ENCODE results near the gene CRIP3.

Gene CRIP3

GRCh38 chr6:43258807-43259686, 49.6 kb downstream of the CRIP3 start:
- Histone ChIP-seq H3K4me2 (ENCODE audit: low read depth, low read length, poor library complexity, severe bottlenecking) (no peak overlapping the region), H3K9ac (ENCODE audit: low read length) (no peak overlapping the region), H3K79me2 (ENCODE audit: insufficient read depth, low read length) (no peaks in the 10 kb centered on the region), H3K4me3 (ENCODE audit: insufficient read depth, low read length, poor library complexity, severe bottlenecking) (no peak overlapping the region), H3K27ac (ENCODE audit: low read depth, low read length) (no peak overlapping the region), H3K27me3 (ENCODE audit: low read length) (no peaks in the 10 kb centered on the region), H2AFZ (ENCODE audit: low read depth, low read length, severe bottlenecking) (no peak overlapping the region), H3K9me2 (replicated peaks; ENCODE audit: insufficient read depth, low read length) (no peaks in the 10 kb centered on the region), H4K20me1 (ENCODE audit: low read depth, low read length) (no peaks in the 10 kb centered on the region), H3K9me3 (ENCODE audit: insufficient read depth, low read length) (no peaks in the 10 kb centered on the region), H3F3A (ENCODE audit: insufficient read depth) (no peaks in the 10 kb centered on the region), H3K36me3 (ENCODE audit: low read length) (no peaks in the 10 kb centered on the region)
- TF ChIP-seq EZH2phosphoT487 (conservative IDR thresholded peaks at IDR 0.05; ENCODE audit: low read length) (no peak), CTCF (IDR thresholded peaks at IDR 0.05; ENCODE audit: insufficient read depth, low read length, poor library complexity, severe bottlenecking) (no peak)

GRCh38 chr6:43258180-43258579, 50.4 kb downstream of the CRIP3 start:
- Histone ChIP-seq H3K79me2 (ENCODE audit: insufficient read depth, low read length) (no peaks in the 10 kb centered on the region), H3K9ac (ENCODE audit: low read length) (no peak overlapping the region), H2AFZ (ENCODE audit: low read depth, low read length, severe bottlenecking) (no peak overlapping the region), H3K4me3 (ENCODE audit: insufficient read depth, low read length, poor library complexity, severe bottlenecking) (no peak overlapping the region), H3K27me3 (ENCODE audit: low read length) (no peaks in the 10 kb centered on the region), H3K36me3 (ENCODE audit: low read length) (no peaks in the 10 kb centered on the region), H3K9me2 (replicated peaks; ENCODE audit: insufficient read depth, low read length) (no peaks in the 10 kb centered on the region), H4K20me1 (ENCODE audit: low read depth, low read length) (no peaks in the 10 kb centered on the region), H3K4me2 (ENCODE audit: low read depth, low read length, poor library complexity, severe bottlenecking) (no peak overlapping the region), H3K9me3 (ENCODE audit: insufficient read depth, low read length) (no peaks in the 10 kb centered on the region), H3K27ac (ENCODE audit: low read depth, low read length) (no peak overlapping the region), H3F3A (ENCODE audit: insufficient read depth) (no peaks in the 10 kb centered on the region)
- TF ChIP-seq EZH2phosphoT487 (conservative IDR thresholded peaks at IDR 0.05; ENCODE audit: low read length) (no peak), CTCF (IDR thresholded peaks at IDR 0.05; ENCODE audit: insufficient read depth, low read length, poor library complexity, severe bottlenecking) (no peak)

- Histone ChIP-seq H4K20me1 (ENCODE audit: low read depth, low read length) (no peaks in the 10 kb centered on the region), H3K79me2 (ENCODE audit: insufficient read depth, low read length) (no peaks in the 10 kb centered on the region), H3K27me3 (ENCODE audit: low read length) (no peaks in the 10 kb centered on the region), H3F3A (ENCODE audit: insufficient read depth) (no peaks in the 10 kb centered on the region), H3K4me3 (ENCODE audit: insufficient read depth, low read length, poor library complexity, severe bottlenecking) (no peak overlapping the region), H3K4me2 (ENCODE audit: low read depth, low read length, poor library complexity, severe bottlenecking) (no peak overlapping the region), H3K9ac (ENCODE audit: low read length) (no peak overlapping the region), H3K9me3 (ENCODE audit: insufficient read depth, low read length) (no peaks in the 10 kb centered on the region), H2AFZ (ENCODE audit: low read depth, low read length, severe bottlenecking) (no peak overlapping the region), H3K9me2 (replicated peaks; ENCODE audit: insufficient read depth, low read length) (no peaks in the 10 kb centered on the region), H3K36me3 (ENCODE audit: low read length) (no peaks in the 10 kb centered on the region), H3K27ac (ENCODE audit: low read depth, low read length) (no peak overlapping the region)
- no peak for TF ChIP-seq EZH2phosphoT487 (conservative IDR thresholded peaks at IDR 0.05; ENCODE audit: low read length)
- TF ChIP-seq CTCF (IDR thresholded peaks at IDR 0.05; ENCODE audit: insufficient read depth, low read length, poor library complexity, severe bottlenecking), result no peak
Measured at GRCh38 chr6:43257367-43258145, 51.1 kb downstream of the CRIP3 start.

Data from SU-DHL-6 (cell line).